Lower leg skin (tissue), 3 donors: ENCODE data around the gene SETD1A.

Source experiments
- CTCF ChIP-seq, 3 donors: fragments of 450-650 bp; IDR thresholded peaks; one replicate each; pipeline ENCODE4 v1.5.1; 2016; ENCODE audit warnings: antibody characterized with exemption in 3 of 3, mild to moderate bottlenecking in 3 of 3, moderate library complexity in 2 of 3
- POLR2A ChIP-seq, 2 donors: fragments of 450-650 bp; IDR thresholded peaks; one replicate each; pipeline ENCODE4 v1.6.1; 2016 to 2017; ENCODE audit warnings: antibody characterized with exemption in 2 of 2, mild to moderate bottlenecking in 1 of 2, moderate library complexity in 1 of 2

GRCh38 chr16:31025339-31025738, 67.8 kb downstream of the SETD1A start:
- TF ChIP-seq POLR2A (IDR thresholded peaks at IDR 0.05) (no peak), CTCF (IDR thresholded peaks at IDR 0.05) (no peak)
